Activated CD8-positive, alpha-beta memory T cell treated with anti-CD3 and anti-CD28 coated beads for 4 hours (primary cell): ENCODE data around the gene DYSF.

ENCODE experiments used
- DNase-seq, 2 donors: peaks; one replicate each; pipeline ENCODE4 v3.0.0-alpha.2; 2020; ENCODE audit warnings: low read depth in 2 of 2

DYSF gene

GRCh38 chr2:71727562-71727961 is 274.2 kb downstream of the DYSF start:
- DNase-seq, result no peak

- DNase-seq, result no peak
Measured at GRCh38 chr2:71728036-71728435, 274.7 kb downstream of the DYSF start.

GRCh38 chr2:71730785-71731383 is 277.5 kb downstream of the DYSF start:
- no peak for DNase-seq

- no peak for DNase-seq
Measured at GRCh38 chr2:71734620-71735019, 281.3 kb downstream of the DYSF start.

- no peak for DNase-seq
Measured at GRCh38 chr2:71735676-71736075, 282.3 kb downstream of the DYSF start.
